ENCODE measurements around the gene TDRD9. TPM values are rescaled to one million over a fixed set of nuclear protein-coding genes. Genes with fewer than 3 reads are reported as not detected.

The TDRD9 gene
- total and polyA plus RNA-seq, 2 of the 4 experiments (the other 2 are of a cell fraction) = 0.07 to 0.18 TPM

GRCh38 chr14:104098272-104099095 is 170.2 kb downstream of the TDRD9 start:
- Histone ChIP-seq H4K20me1 (ENCODE audit: insufficient read depth, low read length) (no peaks in the 10 kb centered on the region), H4K91ac (ENCODE audit: insufficient read depth, low read depth, low read length) (no peak overlapping the region), H3K4ac (ENCODE audit: low read depth, low read length) (no peak overlapping the region), H3K9me3 (ENCODE audit: control insufficient read depth, insufficient read depth, low read length) (no peaks in the 10 kb centered on the region), H4K8ac (ENCODE audit: low read depth in 2 of 2, low read length in 2 of 2) (no peak overlapping the region), H2AK9ac (replicated peaks; ENCODE audit: low read depth, low read length, poor library complexity) (no peak overlapping the region), H3K9me1 (ENCODE audit: insufficient read depth, low read length) (no peaks in the 10 kb centered on the region), H3K56ac (ENCODE audit: extremely low read depth, insufficient read depth, low read length) (no peak overlapping the region), H3K4me1 (ENCODE audit: control insufficient read depth, insufficient read depth, low read length) (no peaks in the 10 kb centered on the region), H3K18ac (ENCODE audit: low read depth, low read length) (no peak overlapping the region), H3K27me3 (ENCODE audit: control insufficient read depth, insufficient read depth, low read length) (no peaks in the 10 kb centered on the region), H3K27ac (ENCODE audit: insufficient read depth, low read length) (no peak overlapping the region), H2BK5ac (ENCODE audit: low read depth, low read length, poor library complexity, severe bottlenecking) (no peak overlapping the region), H4K5ac (ENCODE audit: low read depth, low read length) (no peak overlapping the region), H3K14ac (replicated peaks; ENCODE audit: low read depth, low read length) (no peak overlapping the region), H3K4me2 (ENCODE audit: low read depth, low read length) (no peak overlapping the region), H2AFZ (replicated peaks; ENCODE audit: low read length, poor library complexity) (no peak overlapping the region), H3K9ac (ENCODE audit: low read depth, low read length) (no peak overlapping the region), H2BK120ac (ENCODE audit: low read depth, low read length) (no peak overlapping the region), H2BK15ac (ENCODE audit: low read depth, low read length) (no peak overlapping the region), H2BK20ac (ENCODE audit: low read depth, low read length) (no peak overlapping the region), H3K79me1 (ENCODE audit: low read depth in 1 of 2, low read length in 2 of 2) (no peaks in the 10 kb centered on the region), H3K4me3 (ENCODE audit: insufficient read depth, low read depth, low read length) (no peak overlapping the region), H2AK5ac (ENCODE audit: low read depth, low read length) (no peak overlapping the region), H3K36me3 (ENCODE audit: control insufficient read depth, insufficient read depth, low read length) (no peaks in the 10 kb centered on the region), H3K23ac (ENCODE audit: low read depth, low read length) (no peak overlapping the region)
- dilution Hi-C loops (cut with HindIII; ENCODE audit: low sequenced_read_pairs, unreplicated experiment) (no loop called here), intact Hi-C loops (cut with micrococcal nuclease) (no loop called here), in situ Hi-C loops (cut with MboI; ENCODE audit: low sequenced_read_pairs) (loop anchor here (25.0 kb wide), 2 partner anchors 464 to 539 kb away; no protein-coding TSS in a partner anchor)
- 30% methylated on average over 2 of the region's 25 CpGs; no CpG with 5 or more reads in 1 of the 2 experiments for WGBS, 2 experiments (ENCODE audit: extremely low coverage in 2 of 2, insufficient read length in 1 of 2)
- ATAC-seq (ENCODE audit: low read depth) (no peak), DNase-seq (no peak)
- ChIA-PET POLR2A (ENCODE audit: unreplicated experiment) (no interaction called here), CTCF (no interaction called here)
- no TSS peak for BruUV-seq (replicated peaks)
- no peak for TF ChIP-seq RFX5 (IDR thresholded peaks at IDR 0.05; ENCODE audit: low read depth, low read length)
- no peak for TF ChIP-seq CEBPB (IDR thresholded peaks at IDR 0.05; ENCODE audit: low read depth, low read length)
- no peak for TF ChIP-seq MAFK (IDR thresholded peaks at IDR 0.05; ENCODE audit: low read depth, low read length)
- no peak for TF ChIP-seq RCOR1 (IDR thresholded peaks at IDR 0.05; ENCODE audit: insufficient replicate concordance, low read length)
- no peak for TF ChIP-seq ELK1 (IDR thresholded peaks at IDR 0.05; ENCODE audit: borderline replicate concordance, low read depth, low read length)
- TF ChIP-seq FOS (IDR thresholded peaks at IDR 0.05; ENCODE audit: low read depth, low read length) = no peak
- no peak for TF ChIP-seq USF2 (IDR thresholded peaks at IDR 0.05; ENCODE audit: low read depth, low read length)
- TF ChIP-seq NFE2L2 (IDR thresholded peaks at IDR 0.05; ENCODE audit: low read depth, low read length) = no peak
- no peak for TF ChIP-seq BHLHE40 (IDR thresholded peaks at IDR 0.05; ENCODE audit: low read depth, low read length)
- TF ChIP-seq SMC3 (IDR thresholded peaks at IDR 0.05; ENCODE audit: low read depth, low read length) = no peak
- no peak for TF ChIP-seq RAD21 (IDR thresholded peaks at IDR 0.05; ENCODE audit: low read length)
- TF ChIP-seq CHD1 (IDR thresholded peaks at IDR 0.05; ENCODE audit: low read depth, low read length) = no peak
- no peak for TF ChIP-seq MXI1 (IDR thresholded peaks at IDR 0.05; ENCODE audit: borderline replicate concordance, low read depth, low read length)
- no peak for TF ChIP-seq POLR2A (IDR thresholded peaks at IDR 0.05; ENCODE audit: low read depth, low read length)
- TF ChIP-seq CTCF (conservative IDR thresholded peaks at IDR 0.05; ENCODE audit: low read depth, low read length) = no peak

Data from IMR-90 (cell line).